Measurements from ENCODE around the gene RPRD2. TPM values are rescaled to one million over a fixed set of nuclear protein-coding genes. Genes with fewer than 3 reads are reported as not detected.
A peak's percentile ranks its signal among the peaks of the same experiment; 100 is the strongest.

The RPRD2 gene
- total RNA-seq, 2 donors from 2014 or later: 13.2 to 17.1 TPM

GRCh38 chr1:150515328-150516049 is 151.5 kb downstream of the RPRD2 start, which contains the start of gene FALEC:
Gene FALEC (plus strand): TSS chr1:150515752.
- peak in 3 of 7 experiments; percentile 20 to 43 (median 28) for TF ChIP-seq CTCF (IDR thresholded peaks at IDR 0.05)
- TF ChIP-seq POLR2A (IDR thresholded peaks at IDR 0.05): peak in 2 of 3 donors; percentile 48 to 64
- WGBS, 2 donors: 0 to 1% methylated on average over 17 to 54 of the region's 54 CpGs
- H3K27me3 ChIP-seq: no peaks in the 10 kb centered on the region
- peaks cover 33% of the 10 kb centered on the region for H3K4me1 ChIP-seq
- H3K27ac ChIP-seq: peak within 1 kb of the TSS; percentile 79 to 84 (median 82)
- ATAC-seq (peak; percentile 99), DNase-seq (peak; percentile 96 to 99 (median 98))
- intact Hi-C loops (cut with DNase I): no loop called here
- no peaks in the 10 kb centered on the region for H3K9me3 ChIP-seq
- H3K4me3 ChIP-seq: peak within 1 kb of the TSS; percentile 24 to 28
- no peaks in the 10 kb centered on the region for H3K36me3 ChIP-seq (replicated peaks in 1 of 2; ENCODE audit: insufficient read depth in 1 of 2, low read depth in 2 of 2)

- ATAC-seq: no peak
- Histone ChIP-seq H3K27me3 (no peaks in the 10 kb centered on the region), H3K36me3 (replicated peaks in 1 of 2; ENCODE audit: insufficient read depth in 1 of 2, low read depth in 2 of 2) (no peaks in the 10 kb centered on the region), H3K9me3 (no peaks in the 10 kb centered on the region), H3K4me1 (peaks cover 33% of the 10 kb centered on the region), H3K27ac (peak overlapping the region in 3 of 4 donors; percentile 79 to 84 (median 83)), H3K4me3 (peak overlapping the region; percentile 24 to 28)
- intact Hi-C loops (cut with DNase I): no loop called here
- no peak for DNase-seq
- TF ChIP-seq CTCF (IDR thresholded peaks at IDR 0.05) (peak in 1 of 7 experiments; percentile 16), POLR2A (IDR thresholded peaks at IDR 0.05) (no peak)
- 2 to 6% methylated on average over 19 of the region's 19 CpGs for WGBS, 2 donors
Observed at GRCh38 chr1:150516050-150516591, 152.2 kb downstream of the RPRD2 start.

GRCh38 chr1:150516616-150517015 is 152.7 kb downstream of the RPRD2 start:
- WGBS, 2 donors: 37 to 38% methylated on average over 4 of the region's 4 CpGs

GRCh38 chr1:150521196-150521968 is 157.4 kb downstream of the RPRD2 start:
- intact Hi-C loops (cut with DNase I): no loop called here
- H3K27me3 ChIP-seq: no peaks in the 10 kb centered on the region
- no peak for TF ChIP-seq CTCF (IDR thresholded peaks at IDR 0.05)
- no peak for TF ChIP-seq POLR2A (IDR thresholded peaks at IDR 0.05)
- no peaks in the 10 kb centered on the region for H3K9me3 ChIP-seq
- DNase-seq: no peak
- H3K4me3 ChIP-seq: no peak overlapping the region
- 61 to 63% methylated on average over 1 of the region's 1 CpG for WGBS, 2 donors
- no peak overlapping the region for H3K27ac ChIP-seq
- no peak for ATAC-seq
- H3K36me3 ChIP-seq (replicated peaks in 1 of 2; ENCODE audit: insufficient read depth in 1 of 2, low read depth in 2 of 2): no peaks in the 10 kb centered on the region
- peaks cover 9% of the 10 kb centered on the region for H3K4me1 ChIP-seq

More at GRCh38 chr1:150516616-150517015, 152.7 kb downstream of the RPRD2 start:
- TF ChIP-seq CTCF (IDR thresholded peaks at IDR 0.05): peak in 1 of 7 experiments; percentile 8
- no peak for TF ChIP-seq POLR2A (IDR thresholded peaks at IDR 0.05)
- Histone ChIP-seq H3K4me1 (peaks cover 29% of the 10 kb centered on the region), H3K27me3 (no peaks in the 10 kb centered on the region), H3K9me3 (no peaks in the 10 kb centered on the region), H3K4me3 (no peak overlapping the region), H3K27ac (peak overlapping the region in 1 of 4 donors; percentile 83), H3K36me3 (replicated peaks in 1 of 2; ENCODE audit: insufficient read depth in 1 of 2, low read depth in 2 of 2) (no peaks in the 10 kb centered on the region)
- ATAC-seq (no peak), DNase-seq (no peak)
- intact Hi-C loops (cut with DNase I): no loop called here

Measured in body of pancreas (tissue), 4 donors.